Left forelimb (tissue), 1 donor: ENCODE results near the gene QRFP.
"Not testable (repeated sequence)": the region's sequence is repeated elsewhere in the genome, so short reads cannot be mapped to it uniquely, and the experiment has no call there.

Experiments
- DNase-seq: peaks from one replicate; pipeline ENCODE4 v3.0.0-alpha.2; 2018; ENCODE audit warnings: low spot score

Gene QRFP

DNA sequence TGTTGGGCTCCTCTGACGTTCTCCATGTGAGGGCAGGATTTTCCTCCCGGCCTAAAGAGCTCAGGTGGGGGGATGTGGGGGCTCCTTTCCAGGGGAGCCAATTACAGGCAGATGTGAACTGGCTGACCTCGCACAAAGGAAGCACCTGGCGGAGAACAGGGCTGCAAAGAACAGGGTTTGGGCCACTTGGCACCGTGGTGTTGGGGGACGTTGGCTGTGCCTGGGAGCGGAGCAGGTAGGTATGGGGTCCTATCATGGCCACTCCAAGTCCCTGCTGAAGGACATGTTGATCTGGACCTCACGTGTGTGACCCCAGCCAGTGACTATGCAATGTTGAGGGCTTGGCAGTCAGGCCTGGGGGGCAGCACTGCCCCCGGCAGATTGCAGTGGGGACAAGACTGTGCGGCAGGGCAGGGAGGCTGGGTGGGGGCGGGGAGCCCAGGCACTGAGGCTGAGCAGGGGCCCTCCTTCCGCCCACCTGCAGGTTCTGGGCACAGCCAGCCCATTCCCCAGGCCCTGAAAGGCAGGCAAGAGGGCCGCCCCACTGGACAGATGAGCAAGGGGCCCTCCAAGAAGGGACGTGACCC lies 23.0 kb upstream of the QRFP start:
- no peak for DNase-seq

DNA sequence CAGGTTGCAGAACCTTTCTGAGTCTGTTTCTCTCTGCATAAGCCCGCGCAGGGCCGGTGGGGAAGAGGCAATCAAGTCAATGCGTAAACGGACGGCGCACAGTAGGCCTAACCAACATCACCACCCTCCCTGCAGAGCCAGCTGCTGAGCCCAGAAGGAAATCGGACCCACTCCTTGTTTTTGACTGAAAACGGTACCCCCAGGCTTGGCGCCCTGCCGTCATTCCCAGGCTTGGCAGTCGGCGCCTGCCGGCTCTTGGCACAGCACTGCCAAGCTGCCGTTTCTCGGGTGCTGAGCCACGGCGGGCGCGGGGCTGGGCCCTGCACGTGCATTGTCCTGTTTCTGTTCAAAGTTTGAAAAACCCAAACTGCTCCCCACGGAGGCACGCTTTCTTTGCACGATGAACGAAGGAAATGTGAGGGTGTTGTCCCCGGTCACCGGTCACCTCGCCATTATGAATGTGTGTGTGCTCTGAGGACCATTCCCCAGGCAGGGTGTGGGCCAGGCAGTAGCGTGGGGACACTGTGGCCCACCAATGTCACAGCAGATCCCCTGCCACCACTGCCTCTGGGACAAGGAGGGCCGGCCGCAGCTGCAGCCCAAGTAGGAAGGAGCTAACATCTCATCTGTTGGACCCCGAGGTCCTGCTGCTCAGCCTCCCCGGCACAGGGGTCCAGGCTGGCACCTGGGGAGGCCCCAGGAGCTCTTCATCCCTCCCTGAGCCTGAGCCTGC lies 22.4 kb upstream of the QRFP start:
- no peak for DNase-seq

DNA sequence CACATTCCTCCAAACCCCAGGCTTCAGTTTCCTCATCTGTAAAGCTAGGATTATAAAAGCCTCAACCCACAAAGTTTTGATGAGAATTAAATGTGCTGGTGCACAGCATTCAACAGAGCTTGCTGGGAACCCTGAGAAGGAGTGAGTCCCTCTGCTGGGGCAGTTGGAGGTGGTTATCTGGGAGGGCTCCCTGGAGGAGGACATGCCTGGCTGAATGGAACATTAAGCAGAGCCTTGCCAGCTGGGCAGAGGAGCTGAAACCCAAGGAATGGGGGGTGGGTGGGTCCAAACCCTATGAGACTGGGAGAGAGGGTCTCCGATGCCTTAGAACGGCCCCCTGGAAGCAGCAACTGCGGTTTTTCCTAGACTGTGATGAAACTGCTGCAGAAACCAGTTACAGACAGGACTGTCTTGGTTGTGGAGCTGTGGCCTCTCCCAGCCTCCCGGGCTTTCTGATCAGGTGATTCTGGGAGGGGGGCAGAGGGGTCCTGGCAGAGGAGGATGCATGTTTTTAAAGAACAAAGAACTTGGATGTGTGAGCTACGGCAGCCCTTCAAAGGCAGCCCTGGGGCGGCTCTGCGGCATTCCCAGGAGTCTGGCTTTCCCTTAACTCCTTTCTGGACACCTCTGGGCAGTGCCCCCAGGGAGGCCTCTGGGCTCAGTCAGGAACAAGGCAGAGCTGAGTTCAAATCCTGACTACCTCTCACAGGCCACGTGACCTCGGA lies 21.7 kb upstream of the QRFP start:
- DNase-seq = no peak

- DNase-seq = no peak
These were observed 20.8 kb upstream of the QRFP start for GRCh38 chr9:130917168-130917960.

DNA sequence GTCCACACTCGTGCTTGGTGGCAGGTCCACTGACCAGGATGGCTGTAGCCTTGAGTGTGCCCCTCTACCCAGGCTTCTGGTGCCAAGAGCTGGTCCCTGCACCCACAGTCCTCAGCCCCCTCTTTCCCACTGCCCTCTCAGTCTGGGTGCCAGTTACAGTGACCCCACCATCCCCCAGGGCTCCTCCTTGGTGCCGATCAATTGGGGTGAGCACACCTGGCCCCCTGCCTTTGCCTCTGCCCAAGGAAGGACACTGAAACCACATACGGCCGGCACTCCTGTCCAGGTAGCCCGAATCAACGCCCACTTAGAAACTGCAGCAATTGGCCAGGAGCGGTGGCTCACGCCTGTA lies 18.5 kb upstream of the QRFP start:
- no peak for DNase-seq

GRCh38 chr9:130914417-130915095 lies 17.9 kb upstream of the QRFP start:
- no peak for DNase-seq

DNA sequence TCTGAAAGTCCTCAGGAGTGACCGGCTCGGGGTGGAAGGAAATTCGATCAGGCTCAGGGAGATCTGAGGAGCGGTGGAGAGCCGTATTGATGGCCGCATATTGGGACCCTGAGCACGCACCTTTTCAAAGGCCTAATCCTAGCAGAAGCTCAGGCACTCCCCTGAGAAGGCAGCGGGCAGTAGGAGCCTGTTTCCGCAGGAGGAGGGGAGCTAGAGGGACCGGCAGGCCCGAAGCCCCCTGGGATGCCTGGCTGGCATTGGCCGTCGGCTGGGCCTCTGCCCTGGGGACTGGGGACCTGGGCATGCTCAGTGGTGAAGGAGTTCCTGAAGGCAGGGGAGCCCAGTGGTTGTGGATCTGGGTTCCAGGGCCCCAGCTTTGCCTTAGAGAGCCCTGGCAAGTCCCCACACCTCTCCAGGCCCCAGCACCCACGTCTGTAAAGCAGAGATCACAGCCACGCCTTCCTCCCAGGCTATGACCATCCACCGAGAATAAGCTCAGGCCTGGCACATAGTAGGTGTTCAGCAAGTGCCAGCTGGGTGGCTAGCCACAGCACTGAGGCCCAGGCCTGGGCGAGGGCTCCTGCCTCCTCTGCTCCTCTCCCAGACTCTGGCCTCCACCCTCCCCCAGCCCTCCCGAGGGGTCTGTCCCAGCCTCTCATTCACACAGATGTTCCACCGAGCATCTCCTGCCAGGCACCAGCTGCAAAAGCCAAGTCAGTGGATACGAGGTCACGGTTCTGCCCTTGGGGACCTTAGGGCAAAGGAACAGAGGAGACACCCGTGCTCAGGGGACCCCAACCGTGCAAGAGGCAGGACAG lies 17.2 kb upstream of the QRFP start:
- DNase-seq = no peak

DNA sequence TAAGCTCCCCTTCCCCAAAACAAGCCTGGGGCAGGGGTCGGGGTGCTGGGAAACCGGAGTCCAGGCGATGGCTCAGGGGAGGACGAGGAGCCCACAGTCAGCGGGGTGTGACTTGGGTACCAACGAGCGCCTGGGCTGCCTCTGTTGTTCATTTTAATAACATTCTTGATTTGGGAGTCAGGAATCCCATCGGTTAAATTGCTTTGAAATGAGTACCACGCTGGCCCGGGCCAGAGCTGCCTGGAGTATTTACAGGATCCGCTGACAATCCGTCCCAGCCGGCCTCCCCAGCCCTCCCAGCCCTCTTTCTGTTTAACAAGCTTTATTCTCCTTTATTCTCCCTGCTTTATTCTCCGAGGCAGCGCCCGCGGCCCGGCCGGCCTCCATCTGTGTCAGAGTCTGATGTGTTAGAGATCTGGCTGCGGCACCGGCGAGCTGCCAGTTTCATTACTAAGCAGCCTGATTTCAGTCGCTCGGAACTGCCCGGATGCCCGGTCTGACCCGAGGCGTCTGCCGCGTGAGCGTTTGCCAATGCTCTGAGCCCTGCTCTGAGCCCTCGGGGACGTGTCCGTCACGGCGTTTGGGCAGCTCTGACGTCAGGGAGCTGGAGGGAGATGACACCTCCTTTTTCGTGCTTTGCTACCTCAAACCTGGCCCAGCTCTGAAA lies 16.5 kb upstream of the QRFP start:
- no peak for DNase-seq

DNA sequence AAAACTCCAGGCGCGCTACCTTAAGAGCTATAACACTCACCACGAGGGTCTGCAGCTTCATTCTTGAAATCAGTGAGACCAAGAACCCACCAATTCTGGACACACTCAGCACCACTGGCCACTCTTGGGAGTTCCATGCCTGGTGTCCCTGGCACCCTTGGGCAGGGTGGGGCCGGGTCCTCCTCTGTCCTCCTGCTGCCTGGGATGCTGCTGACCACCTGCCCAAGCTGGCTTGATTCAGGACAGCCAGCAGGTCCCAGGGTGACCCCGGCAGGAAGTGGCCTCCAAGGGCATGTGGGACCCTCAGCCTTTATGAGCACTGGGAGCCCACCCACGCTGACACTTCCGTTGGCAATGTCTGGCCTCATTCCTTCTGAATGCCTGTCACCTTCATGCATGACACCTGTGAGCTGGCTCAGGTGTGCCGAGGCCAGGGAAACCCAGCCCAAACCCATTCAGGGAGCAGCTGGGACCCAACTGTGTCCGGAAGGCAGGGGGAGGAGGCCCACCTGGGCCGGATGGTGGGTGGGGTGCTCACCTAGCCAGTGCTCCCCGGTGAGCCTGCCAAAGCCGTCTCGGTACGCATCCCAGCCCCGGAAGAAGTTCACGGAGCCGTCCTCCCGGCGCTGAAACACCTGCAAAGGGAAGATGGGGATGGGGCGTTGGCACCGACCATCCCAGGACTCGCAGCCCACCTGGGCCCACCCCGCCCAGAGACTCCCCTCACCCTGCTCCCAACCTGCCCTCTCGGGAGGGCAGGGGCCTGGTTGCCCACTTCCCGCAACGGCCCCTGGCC lies 14.8 kb upstream of the QRFP start:
- no peak for DNase-seq

- not testable (repeated sequence) for DNase-seq
These were observed 14.1 kb upstream of the QRFP start for GRCh38 chr9:130910670-130911069.

DNA sequence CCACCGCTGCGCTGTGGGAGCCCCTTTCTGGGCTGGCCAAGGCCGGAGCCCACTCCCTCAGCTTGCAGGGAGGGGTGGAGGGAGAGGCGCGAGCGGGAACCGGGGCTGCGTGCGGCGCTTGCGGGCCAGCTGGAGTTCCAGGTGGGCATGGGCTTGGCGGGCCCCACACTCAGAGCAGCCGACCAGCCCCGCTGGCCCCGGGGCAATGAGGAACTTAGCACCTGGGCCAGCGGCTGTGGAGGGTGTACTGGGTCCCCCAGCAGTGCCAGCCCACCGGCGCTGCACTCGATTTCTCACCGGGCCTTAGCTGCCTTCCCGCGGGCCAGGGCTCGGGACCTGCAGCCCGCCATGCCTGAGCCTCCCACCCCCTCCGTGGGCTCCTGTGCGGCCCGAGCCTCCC lies 13.4 kb upstream of the QRFP start:
- not testable (repeated sequence) for DNase-seq

GRCh38 chr9:130908878-130909355 lies 12.3 kb upstream of the QRFP start:
- DNase-seq = no peak

DNA sequence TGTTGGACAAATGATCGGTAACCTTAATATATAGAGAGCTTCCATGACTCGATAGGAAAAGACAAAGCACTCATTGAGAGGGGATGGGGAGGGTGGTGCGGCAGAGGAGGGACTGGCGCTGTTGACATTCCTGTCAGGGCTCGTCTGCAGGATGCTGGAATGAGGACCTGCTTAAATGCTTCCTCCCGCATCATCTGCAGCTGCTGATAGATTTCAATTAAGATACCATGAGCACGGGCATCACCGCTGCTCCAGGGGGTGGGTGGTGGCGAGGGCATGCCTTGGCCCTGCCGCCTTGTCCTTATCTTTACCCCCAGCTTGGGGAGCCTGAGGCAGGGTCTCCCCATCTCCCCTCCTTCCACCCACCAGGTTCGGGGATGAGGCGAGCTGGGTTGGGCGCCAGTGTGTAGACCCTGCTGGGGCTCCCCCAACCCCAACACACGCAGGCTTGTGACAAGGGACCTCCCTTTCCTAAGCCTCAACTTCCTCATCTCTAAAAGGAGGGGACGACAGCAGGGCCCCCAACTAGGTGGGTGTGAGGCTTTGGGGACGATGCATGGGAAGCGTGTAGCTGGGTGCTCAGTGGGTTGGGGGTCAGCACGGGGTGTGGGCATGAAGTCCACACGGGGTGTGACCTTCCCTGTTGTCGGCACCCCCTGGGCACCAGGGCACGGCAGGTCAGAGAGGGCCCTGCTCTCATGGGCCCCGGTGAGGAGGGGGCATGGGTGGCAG lies 11.7 kb upstream of the QRFP start:
- DNase-seq = no peak

- DNase-seq = no peak
These were observed 10.3 kb upstream of the QRFP start for GRCh38 chr9:130906735-130907416.

GRCh38 chr9:130905902-130906734 lies 9.5 kb upstream of the QRFP start:
- no peak for DNase-seq

DNA sequence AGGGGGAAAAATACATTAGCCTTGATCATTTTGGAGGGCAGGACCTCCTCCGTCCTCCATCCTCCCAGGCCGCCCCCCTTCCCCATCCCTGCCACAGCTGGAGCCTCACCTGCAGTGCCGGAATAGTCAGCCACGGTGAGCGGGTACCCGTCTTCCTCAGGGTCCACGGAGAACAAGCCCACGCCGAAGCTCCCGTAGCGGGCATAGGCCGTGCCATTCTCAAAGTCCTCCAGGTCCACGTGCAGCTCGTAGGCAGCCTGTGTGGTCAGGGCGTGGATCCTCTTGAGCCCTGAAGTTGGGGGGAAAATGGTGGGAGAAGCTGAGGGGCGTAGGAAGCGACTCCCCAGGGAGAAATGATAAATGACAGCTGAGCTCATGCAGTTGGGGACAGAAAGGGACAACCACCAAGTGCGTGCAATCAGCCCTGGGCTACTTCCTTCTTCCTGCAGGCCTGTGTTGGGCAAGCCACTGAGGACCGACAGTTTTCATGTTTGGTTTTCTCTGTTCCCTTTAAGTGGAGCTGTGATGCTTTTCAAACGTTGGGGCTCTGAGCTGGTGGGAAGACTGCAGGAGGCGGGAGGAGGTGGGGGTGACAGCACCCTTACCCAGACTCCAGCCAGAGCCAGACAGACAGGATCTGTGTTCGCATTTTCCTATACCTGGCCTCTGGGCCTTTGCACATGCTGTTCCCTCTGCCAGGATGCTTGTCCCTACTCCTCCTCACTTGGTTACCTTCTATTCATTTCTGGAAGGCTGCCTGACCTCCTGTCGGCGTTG lies 8.7 kb upstream of the QRFP start:
- no peak for DNase-seq
